Measurements from ENCODE around the gene NCR2.

NCR2 gene

DNA sequence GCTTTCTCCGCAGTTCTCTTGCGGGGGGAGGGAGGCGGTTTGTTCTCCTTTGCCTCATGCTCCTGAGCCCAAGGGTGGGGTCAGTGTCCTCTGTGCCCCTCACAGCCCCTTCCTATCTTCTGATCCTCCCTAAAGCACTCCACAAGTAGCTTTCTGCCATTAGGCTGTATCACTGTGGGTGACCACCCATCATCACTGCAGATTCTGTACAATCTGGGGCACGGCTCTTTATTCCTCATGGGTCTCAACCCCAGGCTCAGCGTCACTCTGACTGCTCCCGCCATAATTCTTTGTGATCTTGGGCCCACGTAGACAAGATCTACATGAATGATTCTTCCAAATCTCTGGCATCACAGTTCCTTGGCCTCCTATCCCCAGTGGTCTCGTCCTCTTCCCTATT, 10.5 kb downstream of the NCR2 start:
- H3K27ac ChIP-seq (ENCODE audit: low read depth, low read length) = no peak overlapping the region
- no peaks in the 10 kb centered on the region for H3K36me3 ChIP-seq (ENCODE audit: insufficient read depth, low read length)
- H3K4me3 ChIP-seq (ENCODE audit: low read depth, low read length) = no peak overlapping the region
- no peak overlapping the region for H2AFZ ChIP-seq (ENCODE audit: low read length, unreplicated experiment)
- no peaks in the 10 kb centered on the region for H3K79me2 ChIP-seq (ENCODE audit: control insufficient read depth, insufficient read depth, low read length, unreplicated experiment)
- peaks cover 84% of the 10 kb centered on the region for H3K27me3 ChIP-seq (ENCODE audit: insufficient read depth, low read length)
- H3K4me1 ChIP-seq (ENCODE audit: control insufficient read depth, insufficient read depth, low read length, unreplicated experiment) = no peaks in the 10 kb centered on the region

DNA sequence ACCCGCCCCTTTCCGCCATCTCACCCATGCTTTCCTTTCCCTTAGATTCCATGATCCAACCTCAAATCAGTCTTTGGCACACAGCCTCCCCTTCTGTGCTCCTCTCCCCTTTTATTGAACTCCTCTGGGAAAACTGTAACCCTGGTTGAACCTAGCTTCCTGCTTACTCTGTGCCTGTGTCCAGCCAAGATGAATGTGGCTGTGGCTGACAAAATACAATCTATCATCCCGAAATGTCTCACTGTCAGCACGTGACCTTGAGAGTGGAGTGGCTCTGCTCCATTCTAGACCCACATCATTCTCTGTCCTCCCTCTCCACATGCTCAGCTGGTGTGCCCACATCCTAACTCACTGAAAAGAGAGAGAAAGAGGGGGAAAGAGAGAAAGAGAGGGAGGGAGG, 11.0 kb downstream of the NCR2 start:
- H3K4me3 ChIP-seq (ENCODE audit: low read depth, low read length) = no peak overlapping the region
- no peak overlapping the region for H2AFZ ChIP-seq (ENCODE audit: low read length, unreplicated experiment)
- no peaks in the 10 kb centered on the region for H3K4me1 ChIP-seq (ENCODE audit: control insufficient read depth, insufficient read depth, low read length, unreplicated experiment)
- H3K79me2 ChIP-seq (ENCODE audit: control insufficient read depth, insufficient read depth, low read length, unreplicated experiment) = no peaks in the 10 kb centered on the region
- H3K27me3 ChIP-seq (ENCODE audit: insufficient read depth, low read length) = peaks cover 84% of the 10 kb centered on the region
- H3K27ac ChIP-seq (ENCODE audit: low read depth, low read length) = no peak overlapping the region
- H3K36me3 ChIP-seq (ENCODE audit: insufficient read depth, low read length) = no peaks in the 10 kb centered on the region

DNA sequence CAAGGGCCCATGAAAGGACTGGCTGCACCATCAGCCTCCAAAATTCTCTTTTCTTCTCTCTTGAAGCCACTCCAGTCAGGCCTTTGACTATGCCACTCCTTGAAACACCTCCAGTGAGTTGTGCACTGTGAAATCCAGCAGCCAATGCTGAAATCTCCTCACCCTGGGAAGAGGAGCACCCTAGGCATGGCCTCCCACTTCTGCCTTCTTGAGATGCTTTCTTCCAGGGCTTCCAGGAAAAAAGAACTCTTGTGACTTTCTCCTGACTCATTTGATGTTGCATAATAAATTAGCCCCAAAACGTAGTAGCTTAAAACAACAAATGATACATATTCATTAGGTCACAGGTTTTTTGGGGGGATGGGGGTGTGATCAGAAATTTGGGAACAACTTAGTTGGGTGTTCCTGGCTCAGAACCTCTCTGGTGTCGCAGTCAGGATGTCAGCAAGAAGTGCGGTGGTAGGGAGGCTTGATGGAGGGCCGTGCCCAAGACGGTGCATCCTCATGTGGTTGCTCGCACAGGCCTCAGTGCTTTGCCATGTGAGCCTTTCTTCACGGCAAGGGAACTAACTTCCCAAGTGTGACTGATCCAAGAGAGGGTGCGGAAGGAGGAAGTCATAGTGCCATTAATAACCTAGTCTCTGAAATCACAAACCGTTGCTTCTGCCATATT, 12.1 kb downstream of the NCR2 start:
- Histone ChIP-seq H2AFZ (ENCODE audit: low read length, unreplicated experiment) (no peak overlapping the region), H3K4me1 (ENCODE audit: control insufficient read depth, insufficient read depth, low read length, unreplicated experiment) (no peaks in the 10 kb centered on the region), H3K36me3 (ENCODE audit: insufficient read depth, low read length) (no peaks in the 10 kb centered on the region), H3K27me3 (ENCODE audit: insufficient read depth, low read length) (peaks cover 82% of the 10 kb centered on the region), H3K27ac (ENCODE audit: low read depth, low read length) (no peak overlapping the region), H3K4me3 (ENCODE audit: low read depth, low read length) (no peak overlapping the region), H3K79me2 (ENCODE audit: control insufficient read depth, insufficient read depth, low read length, unreplicated experiment) (no peaks in the 10 kb centered on the region)

DNA sequence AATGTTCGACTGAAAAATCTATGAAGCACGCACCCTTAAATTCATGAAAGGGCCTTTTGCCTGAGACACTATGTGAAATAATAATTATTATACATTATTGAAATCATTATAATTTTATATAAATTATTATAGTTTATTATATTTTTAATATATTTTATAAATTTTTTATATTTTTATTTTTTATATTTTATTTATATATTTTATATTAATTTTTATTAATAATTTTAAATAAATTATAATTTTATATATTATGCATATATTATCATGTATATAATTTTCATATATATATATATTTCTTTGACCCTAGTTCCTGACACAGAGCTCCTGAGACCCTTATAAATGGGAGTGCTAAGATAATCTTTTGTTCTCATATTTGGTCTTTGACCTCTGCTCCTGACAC, 13.5 kb downstream of the NCR2 start:
- H3K27ac ChIP-seq (ENCODE audit: low read depth, low read length) = no peak overlapping the region
- no peaks in the 10 kb centered on the region for H3K79me2 ChIP-seq (ENCODE audit: control insufficient read depth, insufficient read depth, low read length, unreplicated experiment)
- H2AFZ ChIP-seq (ENCODE audit: low read length, unreplicated experiment) = no peak overlapping the region
- H3K27me3 ChIP-seq (ENCODE audit: insufficient read depth, low read length) = peaks cover 81% of the 10 kb centered on the region
- no peak overlapping the region for H3K4me3 ChIP-seq (ENCODE audit: low read depth, low read length)
- no peaks in the 10 kb centered on the region for H3K4me1 ChIP-seq (ENCODE audit: control insufficient read depth, insufficient read depth, low read length, unreplicated experiment)
- H3K36me3 ChIP-seq (ENCODE audit: insufficient read depth, low read length) = no peaks in the 10 kb centered on the region

DNA sequence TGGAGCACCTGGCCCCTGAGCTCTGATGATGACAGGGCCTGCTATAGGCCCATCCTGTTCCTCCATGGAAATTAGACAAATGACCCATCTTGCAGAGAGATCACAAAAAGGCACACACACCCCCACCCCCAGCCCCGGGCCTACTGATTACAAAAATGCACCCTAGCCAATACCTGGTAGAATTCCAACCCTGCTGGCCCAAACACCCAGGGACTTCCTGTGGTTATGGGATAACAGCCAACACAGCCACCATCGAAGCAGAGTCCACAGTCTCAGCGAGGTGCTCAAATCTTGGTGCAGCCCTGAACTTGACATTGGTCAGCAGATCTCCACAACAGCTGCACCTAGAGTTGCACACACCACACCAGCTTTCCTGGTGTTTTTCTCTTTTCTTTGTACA, 17.0 kb downstream of the NCR2 start:
- Histone ChIP-seq H3K36me3 (ENCODE audit: insufficient read depth, low read length) (no peaks in the 10 kb centered on the region), H3K27me3 (ENCODE audit: insufficient read depth, low read length) (peaks cover 87% of the 10 kb centered on the region), H3K27ac (ENCODE audit: low read depth, low read length) (no peak overlapping the region), H3K4me3 (ENCODE audit: low read depth, low read length) (no peak overlapping the region), H2AFZ (ENCODE audit: low read length, unreplicated experiment) (no peak overlapping the region), H3K4me1 (ENCODE audit: control insufficient read depth, insufficient read depth, low read length, unreplicated experiment) (no peaks in the 10 kb centered on the region), H3K79me2 (ENCODE audit: control insufficient read depth, insufficient read depth, low read length, unreplicated experiment) (no peaks in the 10 kb centered on the region)

DNA sequence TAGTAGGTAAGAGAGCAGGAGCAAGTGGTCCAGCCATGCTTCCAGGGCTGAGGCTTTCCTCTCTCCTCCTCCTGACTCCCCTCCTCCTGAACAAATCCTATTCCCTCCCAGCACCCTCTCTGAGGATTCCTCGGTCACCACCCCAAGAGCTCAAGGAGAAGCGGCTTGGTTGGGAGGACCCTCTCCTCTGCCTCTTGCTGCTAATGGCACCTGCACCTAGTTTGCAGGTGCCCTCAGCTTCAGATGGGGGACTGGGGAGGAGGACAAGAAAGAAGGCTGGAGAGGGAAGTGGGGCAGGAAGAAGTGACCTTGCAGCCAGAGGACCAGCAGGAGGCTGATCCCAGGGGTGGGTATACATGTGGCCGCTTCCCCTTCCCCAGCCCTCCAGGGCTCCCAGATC, 17.5 kb downstream of the NCR2 start:
- Histone ChIP-seq H3K4me1 (ENCODE audit: control insufficient read depth, insufficient read depth, low read length, unreplicated experiment) (no peaks in the 10 kb centered on the region), H3K27ac (ENCODE audit: low read depth, low read length) (no peak overlapping the region), H2AFZ (ENCODE audit: low read length, unreplicated experiment) (no peak overlapping the region), H3K4me3 (ENCODE audit: low read depth, low read length) (no peak overlapping the region), H3K36me3 (ENCODE audit: insufficient read depth, low read length) (no peaks in the 10 kb centered on the region), H3K79me2 (ENCODE audit: control insufficient read depth, insufficient read depth, low read length, unreplicated experiment) (no peaks in the 10 kb centered on the region), H3K27me3 (ENCODE audit: insufficient read depth, low read length) (peaks cover 90% of the 10 kb centered on the region)

DNA sequence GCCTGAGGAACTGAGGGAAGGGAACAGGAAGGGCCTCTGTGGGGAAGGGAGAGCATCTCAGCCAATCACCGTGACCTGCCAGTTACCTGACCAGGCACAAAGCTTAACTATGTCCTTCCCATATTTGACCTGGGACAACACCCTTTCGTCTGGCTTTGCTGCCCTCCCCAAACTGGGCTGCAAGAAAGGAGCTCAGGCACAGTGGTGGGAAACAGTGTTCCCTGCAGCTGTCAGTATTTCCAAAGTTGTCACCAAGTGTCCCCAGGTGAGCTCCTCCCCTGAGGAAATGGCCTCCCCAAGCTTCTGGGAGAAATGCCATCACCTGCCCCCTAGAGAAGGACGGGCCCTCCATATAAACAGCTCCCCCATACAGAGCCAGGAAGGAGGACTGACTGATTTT, 17.9 kb downstream of the NCR2 start:
- Histone ChIP-seq H3K36me3 (ENCODE audit: insufficient read depth, low read length) (no peaks in the 10 kb centered on the region), H3K27me3 (ENCODE audit: insufficient read depth, low read length) (peaks cover 87% of the 10 kb centered on the region), H3K79me2 (ENCODE audit: control insufficient read depth, insufficient read depth, low read length, unreplicated experiment) (no peaks in the 10 kb centered on the region), H3K4me3 (ENCODE audit: low read depth, low read length) (no peak overlapping the region), H3K27ac (ENCODE audit: low read depth, low read length) (no peak overlapping the region), H2AFZ (ENCODE audit: low read length, unreplicated experiment) (no peak overlapping the region), H3K4me1 (ENCODE audit: control insufficient read depth, insufficient read depth, low read length, unreplicated experiment) (no peaks in the 10 kb centered on the region)

DNA sequence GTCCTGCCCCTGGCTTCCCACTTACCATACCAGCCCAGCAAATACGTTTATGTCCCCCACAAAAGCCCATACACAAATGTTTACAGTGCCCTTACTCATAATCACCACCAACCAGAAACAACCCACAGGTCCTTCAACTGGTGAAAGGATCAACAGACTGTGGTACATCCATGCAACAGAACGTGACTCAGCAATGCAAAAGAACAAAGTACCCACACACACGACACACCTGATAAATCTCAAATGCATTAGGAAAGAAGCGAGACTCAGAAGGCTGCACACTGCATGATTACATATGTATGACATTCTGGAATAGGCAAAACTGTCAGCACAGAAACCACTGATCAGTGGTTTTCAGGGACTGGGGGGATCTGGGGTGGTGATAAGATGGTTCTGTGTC, 20.5 kb downstream of the NCR2 start:
- H3K27me3 ChIP-seq (ENCODE audit: insufficient read depth, low read length) = peaks cover 90% of the 10 kb centered on the region
- H3K4me3 ChIP-seq (ENCODE audit: low read depth, low read length) = no peak overlapping the region
- H3K4me1 ChIP-seq (ENCODE audit: control insufficient read depth, insufficient read depth, low read length, unreplicated experiment) = no peaks in the 10 kb centered on the region
- no peak overlapping the region for H3K27ac ChIP-seq (ENCODE audit: low read depth, low read length)
- no peaks in the 10 kb centered on the region for H3K79me2 ChIP-seq (ENCODE audit: control insufficient read depth, insufficient read depth, low read length, unreplicated experiment)
- no peak overlapping the region for H2AFZ ChIP-seq (ENCODE audit: low read length, unreplicated experiment)
- H3K36me3 ChIP-seq (ENCODE audit: insufficient read depth, low read length) = no peaks in the 10 kb centered on the region

DNA sequence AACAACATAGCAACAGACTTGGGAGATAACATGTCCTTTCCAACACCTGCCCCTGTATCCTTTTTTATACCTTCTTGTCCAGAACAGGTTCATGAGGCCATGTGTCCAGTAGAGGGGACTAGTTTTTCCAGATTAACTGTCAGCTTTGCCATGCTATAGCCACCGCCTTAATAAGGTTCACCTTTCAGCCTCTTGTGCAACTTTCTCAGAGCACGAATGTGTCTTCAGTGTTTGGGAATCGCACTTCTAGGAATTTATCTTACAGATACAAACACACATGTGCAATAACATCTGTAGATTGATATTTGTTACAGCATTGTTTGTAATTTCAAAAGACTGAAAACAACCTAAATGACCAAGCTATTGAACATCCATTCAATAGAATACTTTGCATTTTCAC, 21.4 kb downstream of the NCR2 start:
- H3K27me3 ChIP-seq (ENCODE audit: insufficient read depth, low read length) = peaks cover 92% of the 10 kb centered on the region
- no peak overlapping the region for H3K27ac ChIP-seq (ENCODE audit: low read depth, low read length)
- no peak overlapping the region for H2AFZ ChIP-seq (ENCODE audit: low read length, unreplicated experiment)
- no peaks in the 10 kb centered on the region for H3K79me2 ChIP-seq (ENCODE audit: control insufficient read depth, insufficient read depth, low read length, unreplicated experiment)
- H3K4me1 ChIP-seq (ENCODE audit: control insufficient read depth, insufficient read depth, low read length, unreplicated experiment) = no peaks in the 10 kb centered on the region
- H3K36me3 ChIP-seq (ENCODE audit: insufficient read depth, low read length) = no peaks in the 10 kb centered on the region
- no peak overlapping the region for H3K4me3 ChIP-seq (ENCODE audit: low read depth, low read length)

DNA sequence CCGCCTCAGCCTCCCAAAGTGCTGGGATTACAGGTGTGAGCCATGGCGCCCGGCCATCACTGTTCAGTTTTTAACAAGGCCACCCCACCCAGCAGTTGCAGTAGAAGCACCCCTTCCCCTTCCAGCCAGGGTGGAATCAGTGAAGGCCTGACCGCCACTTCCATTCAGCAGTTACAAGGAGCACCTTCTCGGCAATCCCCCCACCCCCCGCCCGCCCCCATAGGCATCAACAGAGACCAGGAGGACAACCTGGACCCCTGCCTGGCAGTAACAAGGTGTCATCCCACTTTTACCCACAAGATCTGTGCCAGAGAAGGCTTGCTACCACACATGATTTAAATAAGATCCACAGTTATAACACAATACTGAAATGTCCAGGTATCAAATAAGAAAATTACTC, 23.1 kb downstream of the NCR2 start:
- Histone ChIP-seq H3K27me3 (ENCODE audit: insufficient read depth, low read length) (peaks cover 89% of the 10 kb centered on the region), H3K4me3 (ENCODE audit: low read depth, low read length) (no peak overlapping the region), H2AFZ (ENCODE audit: low read length, unreplicated experiment) (no peak overlapping the region), H3K36me3 (ENCODE audit: insufficient read depth, low read length) (no peaks in the 10 kb centered on the region), H3K79me2 (ENCODE audit: control insufficient read depth, insufficient read depth, low read length, unreplicated experiment) (no peaks in the 10 kb centered on the region), H3K4me1 (ENCODE audit: control insufficient read depth, insufficient read depth, low read length, unreplicated experiment) (no peaks in the 10 kb centered on the region), H3K27ac (ENCODE audit: low read depth, low read length) (no peak overlapping the region)

DNA sequence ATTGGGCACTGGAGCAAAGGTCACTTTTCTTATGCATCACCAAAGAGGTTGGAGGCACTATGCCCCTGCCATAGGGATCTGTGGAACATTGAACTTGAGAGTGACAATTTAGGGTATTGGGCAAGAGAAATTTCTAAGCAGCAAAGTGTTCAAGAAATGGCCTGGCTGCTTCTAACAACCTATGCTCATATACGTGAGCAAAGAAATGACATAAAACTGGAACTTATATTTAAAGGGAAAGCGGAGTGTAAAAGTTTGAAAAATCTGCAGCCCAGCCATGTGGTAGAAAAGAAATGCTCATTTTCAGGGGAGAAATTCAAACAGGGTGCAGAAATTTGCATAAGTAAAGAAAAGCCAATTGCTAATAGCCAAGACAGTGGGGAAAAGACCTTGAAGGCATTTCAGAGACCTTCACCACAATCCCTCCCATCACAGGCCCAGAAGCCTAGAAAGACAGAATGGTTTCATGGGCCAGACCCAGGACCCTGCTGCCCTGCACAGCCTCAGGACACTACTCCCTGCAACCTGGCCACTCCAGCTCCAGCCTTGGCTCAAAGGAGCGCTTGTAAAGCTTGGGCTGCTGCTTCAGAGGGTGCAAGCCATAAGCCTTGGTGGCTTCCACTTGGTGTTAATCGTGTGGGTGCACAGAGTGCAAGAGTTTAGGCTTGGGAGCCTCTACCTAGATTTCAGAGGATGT, 24.4 kb downstream of the NCR2 start:
- no peak overlapping the region for H2AFZ ChIP-seq (ENCODE audit: low read length, unreplicated experiment)

More for the DNA sequence above, 24.4 kb downstream of the NCR2 start:
- Histone ChIP-seq H3K4me1 (ENCODE audit: control insufficient read depth, insufficient read depth, low read length, unreplicated experiment) (no peaks in the 10 kb centered on the region), H3K27me3 (ENCODE audit: insufficient read depth, low read length) (peaks cover 89% of the 10 kb centered on the region), H3K79me2 (ENCODE audit: control insufficient read depth, insufficient read depth, low read length, unreplicated experiment) (no peaks in the 10 kb centered on the region), H3K27ac (ENCODE audit: low read depth, low read length) (no peak overlapping the region), H3K36me3 (ENCODE audit: insufficient read depth, low read length) (no peaks in the 10 kb centered on the region), H3K4me3 (ENCODE audit: low read depth, low read length) (no peak overlapping the region)
